ENCODE data around the gene FRMD4A.

DNA sequence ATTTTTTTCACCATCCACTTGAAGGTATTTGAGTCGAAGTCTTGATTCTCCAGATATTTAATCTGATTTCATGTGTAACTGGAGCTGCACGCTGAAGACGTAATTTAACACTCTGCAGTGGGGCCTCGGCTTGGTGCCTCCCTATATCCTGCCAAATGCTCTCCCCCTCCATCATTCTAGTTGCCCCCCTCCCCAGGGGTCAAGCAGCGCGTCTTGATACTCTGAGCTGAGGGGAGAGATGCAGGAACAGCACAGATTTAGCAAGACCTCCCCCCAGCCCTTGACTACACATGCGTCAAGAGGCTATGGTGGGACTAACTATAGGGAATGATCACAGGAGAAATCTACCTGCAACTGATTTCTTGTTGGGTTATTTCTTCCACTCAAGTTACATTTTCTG lies 658.2 kb downstream of the FRMD4A start:
- TF ChIP-seq, protein P1, sequence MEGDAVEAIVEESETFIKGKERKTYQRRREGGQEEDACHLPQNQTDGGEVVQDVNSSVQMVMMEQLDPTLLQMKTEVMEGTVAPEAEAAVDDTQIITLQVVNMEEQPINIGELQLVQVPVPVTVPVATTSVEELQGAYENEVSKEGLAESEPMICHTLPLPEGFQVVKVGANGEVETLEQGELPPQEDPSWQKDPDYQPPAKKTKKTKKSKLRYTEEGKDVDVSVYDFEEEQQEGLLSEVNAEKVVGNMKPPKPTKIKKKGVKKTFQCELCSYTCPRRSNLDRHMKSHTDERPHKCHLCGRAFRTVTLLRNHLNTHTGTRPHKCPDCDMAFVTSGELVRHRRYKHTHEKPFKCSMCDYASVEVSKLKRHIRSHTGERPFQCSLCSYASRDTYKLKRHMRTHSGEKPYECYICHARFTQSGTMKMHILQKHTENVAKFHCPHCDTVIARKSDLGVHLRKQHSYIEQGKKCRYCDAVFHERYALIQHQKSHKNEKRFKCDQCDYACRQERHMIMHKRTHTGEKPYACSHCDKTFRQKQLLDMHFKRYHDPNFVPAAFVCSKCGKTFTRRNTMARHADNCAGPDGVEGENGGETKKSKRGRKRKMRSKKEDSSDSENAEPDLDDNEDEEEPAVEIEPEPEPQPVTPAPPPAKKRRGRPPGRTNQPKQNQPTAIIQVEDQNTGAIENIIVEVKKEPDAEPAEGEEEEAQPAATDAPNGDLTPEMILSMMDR (IDR thresholded peaks at IDR 0.05; ENCODE audit: insufficient read depth, low read length, poor library complexity, severe bottlenecking), result no peak
- TF ChIP-seq EZH2phosphoT487 (conservative IDR thresholded peaks at IDR 0.05; ENCODE audit: low read length), result no peak

All from SU-DHL-6 (cell line).